CD4-positive, alpha-beta T cell treated with Interleukin-6 for 4 hours (primary cell): Measurements from ENCODE around the gene ADAMTS12.

Experiments used
- DNase-seq: peaks from one replicate; pipeline ENCODE4 v3.0.0-alpha.2; 2020; ENCODE audit warnings: mixed read lengths

ADAMTS12 gene

GRCh38 chr5:33800241-33800950 lies 91.4 kb downstream of the ADAMTS12 start:
- DNase-seq, result no peak

DNA sequence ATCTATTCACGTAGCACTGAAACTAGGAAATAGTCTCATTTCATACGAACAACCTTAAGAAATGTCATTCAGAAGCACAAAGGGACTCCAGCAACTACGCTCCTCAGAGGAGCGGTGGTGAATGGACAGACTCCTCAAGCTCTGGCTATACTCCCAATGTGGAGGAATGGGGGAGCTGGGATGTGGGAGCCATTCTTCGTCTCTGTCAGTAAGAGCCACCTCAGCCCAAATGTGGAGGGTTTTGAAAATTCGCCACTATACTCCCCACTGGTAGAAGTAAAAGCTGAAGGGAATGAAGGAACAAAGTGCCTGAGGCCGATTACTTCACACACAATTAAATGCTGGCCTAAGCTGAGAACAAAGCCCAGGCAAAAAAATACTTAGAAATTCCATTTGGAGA lies 96.3 kb downstream of the ADAMTS12 start:
- no peak for DNase-seq

DNA sequence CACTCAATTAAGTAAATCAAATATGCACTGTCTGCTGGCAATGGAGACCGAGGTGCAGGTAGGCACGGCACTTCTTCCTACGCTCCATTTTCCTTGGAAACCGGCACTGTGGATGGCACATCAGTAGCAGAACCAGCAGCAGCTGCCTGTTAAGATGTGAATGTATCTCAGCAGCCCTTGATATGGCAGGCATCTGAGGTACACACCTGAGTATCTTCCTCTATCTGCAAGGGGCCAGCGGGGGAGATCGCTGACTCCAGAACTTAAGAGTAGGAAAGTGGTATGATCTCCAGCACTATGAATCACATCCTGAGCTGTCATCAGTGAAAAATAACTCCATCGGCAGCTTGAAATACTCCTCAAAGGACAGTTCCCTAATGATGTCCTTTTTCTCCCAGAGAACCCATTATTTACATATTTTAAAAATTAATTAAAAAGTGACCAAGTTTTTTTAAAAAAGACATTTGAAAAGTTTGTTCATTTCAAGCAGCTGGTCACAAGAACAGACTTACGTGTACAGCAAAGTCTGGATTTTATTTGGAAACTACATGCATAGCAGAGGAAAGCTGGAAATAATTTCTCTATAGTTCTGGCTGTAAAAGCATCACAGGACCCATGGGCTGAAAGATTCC lies 97.1 kb downstream of the ADAMTS12 start:
- no peak for DNase-seq

GRCh38 chr5:33793836-33794549 lies 97.8 kb downstream of the ADAMTS12 start:
- DNase-seq, result no peak

DNA sequence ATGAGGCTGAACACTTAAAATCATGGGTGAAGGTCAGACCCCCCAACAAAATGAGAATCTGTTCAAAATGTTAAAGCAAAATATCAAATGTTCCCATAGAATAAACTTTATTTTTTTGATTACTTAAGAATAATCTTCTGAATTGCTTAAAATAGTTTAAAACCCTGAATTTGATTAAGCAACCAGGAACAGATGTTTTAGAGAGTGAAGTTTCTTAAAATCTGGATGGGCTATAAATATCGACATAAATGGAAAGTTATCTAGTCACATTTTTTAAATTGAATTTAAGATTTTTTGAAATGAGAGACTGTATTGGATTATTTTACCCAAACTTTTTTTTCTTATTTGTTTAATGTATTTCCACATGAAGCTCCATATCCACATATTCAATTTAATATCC lies 98.5 kb downstream of the ADAMTS12 start:
- DNase-seq, result no peak

DNA sequence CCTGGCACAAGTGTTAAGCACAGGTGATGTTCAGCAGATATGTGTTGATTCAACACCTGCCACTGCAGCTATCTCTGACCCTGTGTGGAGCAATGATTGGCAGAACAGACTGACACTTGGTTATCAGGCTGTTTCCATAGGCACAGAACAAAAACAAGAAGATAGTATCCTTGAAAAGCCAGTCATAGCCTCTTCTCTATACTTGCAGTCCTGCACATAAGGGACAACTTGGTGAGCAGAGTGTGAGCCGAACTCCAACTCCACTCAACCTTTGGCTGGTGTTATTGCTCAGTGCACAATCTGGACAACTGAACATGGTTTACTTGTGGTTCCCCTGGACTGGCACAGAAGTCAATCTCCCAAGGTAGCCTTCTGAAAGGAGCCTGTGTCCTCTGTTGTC lies 99.2 kb downstream of the ADAMTS12 start:
- DNase-seq, result no peak

GRCh38 chr5:33789567-33789957 lies 102.2 kb downstream of the ADAMTS12 start:
- no peak for DNase-seq

- no peak for DNase-seq
These were observed 102.7 kb downstream of the ADAMTS12 start for GRCh38 chr5:33788922-33789566.

- no peak for DNase-seq
These were observed 106.2 kb downstream of the ADAMTS12 start for GRCh38 chr5:33785571-33785970.

DNA sequence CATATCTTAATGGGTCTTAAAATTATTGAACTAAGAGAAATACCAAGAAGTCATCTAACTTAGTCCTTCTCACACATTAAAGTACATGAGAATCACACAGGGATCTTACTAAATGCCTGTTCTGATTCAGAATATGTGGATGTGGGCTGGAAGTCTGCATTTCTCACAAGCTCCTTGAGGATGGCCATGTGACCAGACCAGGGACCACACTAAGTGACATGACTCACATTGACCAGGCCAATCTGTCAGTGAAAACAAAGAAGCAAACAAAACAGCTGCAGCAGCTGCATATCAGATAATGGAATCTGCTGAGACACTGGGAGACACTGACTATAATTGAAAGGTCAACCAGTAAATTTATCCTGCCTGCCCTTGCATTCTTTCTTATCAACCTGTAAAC lies 110.5 kb downstream of the ADAMTS12 start:
- DNase-seq, result no peak

GRCh38 chr5:33776151-33776660 lies 115.6 kb downstream of the ADAMTS12 start:
- DNase-seq, result no peak

- no peak for DNase-seq
These were observed 117.4 kb downstream of the ADAMTS12 start for GRCh38 chr5:33774341-33774740.

DNA sequence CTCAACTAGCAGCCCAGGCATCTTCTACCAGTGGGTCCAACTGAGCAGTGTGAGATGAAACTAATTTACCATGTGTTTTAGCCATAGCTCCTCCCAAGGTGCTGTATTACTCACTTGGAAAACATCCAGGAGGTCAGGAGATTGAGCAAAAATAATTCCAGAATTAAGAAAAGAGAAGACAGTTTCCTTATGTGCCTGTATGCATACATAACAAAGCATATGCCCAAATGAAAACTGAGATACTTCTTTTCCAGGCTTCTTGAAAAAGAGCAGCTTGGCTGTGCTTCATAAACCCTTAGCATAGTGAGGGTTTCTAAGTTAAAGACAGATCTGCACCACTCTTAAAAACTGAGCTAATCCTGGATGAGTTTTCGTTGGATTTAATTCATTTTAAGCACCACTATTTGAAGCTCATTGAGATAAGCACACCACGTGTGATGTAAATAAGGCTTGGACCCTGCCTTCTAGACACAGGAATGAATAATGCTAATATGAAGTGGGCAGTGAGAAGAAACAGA lies 119.4 kb downstream of the ADAMTS12 start:
- DNase-seq, result no peak

- DNase-seq, result no peak
These were observed 121.8 kb downstream of the ADAMTS12 start for GRCh38 chr5:33769968-33770367.

- no peak for DNase-seq
These were observed 122.6 kb downstream of the ADAMTS12 start for GRCh38 chr5:33769196-33769595.

DNA sequence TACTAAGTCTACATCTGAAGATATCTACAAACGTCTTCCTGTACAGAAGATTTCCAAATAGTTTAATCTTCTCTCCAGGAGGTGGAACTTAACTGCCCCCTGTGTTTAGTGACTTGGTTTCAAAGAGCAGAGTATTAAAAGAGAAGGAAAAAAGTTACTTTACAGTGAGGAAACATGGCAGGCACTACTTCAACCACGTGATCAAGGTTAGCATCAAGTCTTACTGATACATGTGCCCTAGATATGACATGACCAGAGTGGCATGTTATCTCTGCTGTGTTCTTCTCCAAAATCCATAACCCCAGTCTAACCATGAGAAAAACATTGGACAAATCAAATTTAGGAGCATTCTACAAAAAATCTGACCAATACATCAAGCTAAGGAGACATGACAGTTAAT lies 125.8 kb downstream of the ADAMTS12 start:
- DNase-seq, result no peak

DNA sequence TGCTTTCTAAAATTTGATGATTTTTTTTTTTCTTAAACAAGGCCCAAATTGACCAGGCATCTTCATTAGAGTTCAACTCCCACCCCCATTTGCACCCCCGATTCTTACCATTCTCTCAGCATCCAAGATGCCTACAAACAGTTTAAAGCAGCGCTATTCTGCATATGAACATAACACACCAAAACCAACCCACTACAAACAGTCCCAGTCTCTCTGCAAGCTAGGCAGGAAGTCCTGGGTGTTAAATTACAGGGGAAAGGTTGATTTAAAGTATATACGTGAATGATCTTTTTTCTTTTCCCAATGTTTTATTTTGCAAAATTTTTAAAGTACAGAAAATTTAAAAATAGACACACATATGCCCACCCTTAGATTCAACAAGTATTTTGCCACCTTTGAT lies 127.0 kb downstream of the ADAMTS12 start:
- DNase-seq, result no peak

- DNase-seq, result no peak
These were observed 128.4 kb downstream of the ADAMTS12 start for GRCh38 chr5:33763435-33763834.

- no peak for DNase-seq
These were observed 128.9 kb downstream of the ADAMTS12 start for GRCh38 chr5:33762859-33763258.

DNA sequence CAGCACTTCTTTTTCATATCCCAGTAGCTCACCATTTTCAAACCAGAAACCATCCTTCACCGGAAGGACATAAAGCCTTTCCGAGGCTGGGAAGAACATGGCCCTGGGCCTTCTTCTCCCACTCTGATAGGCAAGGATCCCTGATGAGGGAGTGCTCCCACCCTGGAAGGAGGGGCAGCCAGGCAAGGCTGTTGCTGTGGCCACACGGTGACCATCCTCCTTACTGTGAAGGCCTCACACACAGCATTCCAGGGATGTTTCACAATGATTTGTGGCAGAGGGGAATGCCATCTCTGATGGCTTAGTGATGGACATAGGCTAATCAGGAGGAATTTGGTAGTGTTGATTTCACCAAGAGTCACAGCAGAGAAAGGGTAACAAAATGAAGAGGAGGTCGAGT lies 130.7 kb downstream of the ADAMTS12 start:
- DNase-seq, result no peak

DNA sequence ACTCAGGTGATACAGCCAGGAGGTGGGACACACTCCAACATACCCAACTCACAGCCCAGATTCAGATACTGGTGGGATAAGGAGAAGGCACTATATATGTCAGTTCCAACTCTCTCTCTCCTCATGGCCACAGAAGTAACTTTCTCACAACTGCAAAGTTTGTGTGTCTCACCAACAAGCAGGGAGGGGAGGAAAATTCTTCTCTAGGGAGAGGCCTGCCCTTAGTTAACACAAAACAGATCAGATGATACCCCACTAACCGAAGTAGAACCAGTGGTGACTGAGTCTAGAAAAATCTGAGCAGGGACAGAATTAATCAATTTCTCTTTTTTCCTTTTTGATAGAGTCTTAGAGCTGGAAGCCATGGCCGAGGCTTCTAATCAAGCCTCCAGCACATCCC lies 133.1 kb downstream of the ADAMTS12 start:
- no peak for DNase-seq

GRCh38 chr5:33756491-33756890 lies 135.3 kb downstream of the ADAMTS12 start:
- no peak for DNase-seq

- no peak for DNase-seq
These were observed 136.6 kb downstream of the ADAMTS12 start for GRCh38 chr5:33755231-33755630.
